Hepatocyte (in vitro differentiated cells): ENCODE results near the gene ZNF860.

Source experiments
- EZH2 ChIP-seq: fragments of 200-600 bp; sonication (generic); IDR thresholded peaks from 2 replicates; pipeline ENCODE4 v1.6.1; 2016; ENCODE audit warnings: antibody characterized with exemption, mild to moderate bottlenecking, borderline replicate concordance
- EZH2phosphoT487 ChIP-seq: fragments of 200-600 bp; sonication (generic); IDR thresholded peaks from one replicate; pipeline ENCODE4 v1.6.1; 2018; ENCODE audit warnings: antibody characterized with exemption, mild to moderate bottlenecking, low read depth, moderate library complexity; ENCODE audit not compliant: unreplicated experiment, severe bottlenecking
- TF ChIP-seq, protein P1 (sequence below): fragments of 200-600 bp; sonication (generic); IDR thresholded peaks from 2 replicates; pipeline ENCODE4 v1.5.1; 2016; ENCODE audit warnings: antibody characterized with exemption, mild to moderate bottlenecking; ENCODE audit not compliant: poor library complexity

GRCh38 chr3:32021748-32022147 is 40.2 kb downstream of the ZNF860 start:
- TF ChIP-seq, protein P1, sequence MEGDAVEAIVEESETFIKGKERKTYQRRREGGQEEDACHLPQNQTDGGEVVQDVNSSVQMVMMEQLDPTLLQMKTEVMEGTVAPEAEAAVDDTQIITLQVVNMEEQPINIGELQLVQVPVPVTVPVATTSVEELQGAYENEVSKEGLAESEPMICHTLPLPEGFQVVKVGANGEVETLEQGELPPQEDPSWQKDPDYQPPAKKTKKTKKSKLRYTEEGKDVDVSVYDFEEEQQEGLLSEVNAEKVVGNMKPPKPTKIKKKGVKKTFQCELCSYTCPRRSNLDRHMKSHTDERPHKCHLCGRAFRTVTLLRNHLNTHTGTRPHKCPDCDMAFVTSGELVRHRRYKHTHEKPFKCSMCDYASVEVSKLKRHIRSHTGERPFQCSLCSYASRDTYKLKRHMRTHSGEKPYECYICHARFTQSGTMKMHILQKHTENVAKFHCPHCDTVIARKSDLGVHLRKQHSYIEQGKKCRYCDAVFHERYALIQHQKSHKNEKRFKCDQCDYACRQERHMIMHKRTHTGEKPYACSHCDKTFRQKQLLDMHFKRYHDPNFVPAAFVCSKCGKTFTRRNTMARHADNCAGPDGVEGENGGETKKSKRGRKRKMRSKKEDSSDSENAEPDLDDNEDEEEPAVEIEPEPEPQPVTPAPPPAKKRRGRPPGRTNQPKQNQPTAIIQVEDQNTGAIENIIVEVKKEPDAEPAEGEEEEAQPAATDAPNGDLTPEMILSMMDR: no peak
- TF ChIP-seq EZH2: no peak
- TF ChIP-seq EZH2phosphoT487: no peak
